SK-N-SH (cell line): Measurements from ENCODE around the gene CHCHD3.

Source experiments
- FOXM1 ChIP-seq: IDR thresholded peaks from 2 replicates; pipeline ENCODE4 v1.4.0; 2012; ENCODE audit warnings: low read depth, mild to moderate bottlenecking
- NFIC ChIP-seq: IDR thresholded peaks from 2 replicates; pipeline ENCODE4 v1.4.0; 2012; ENCODE audit warnings: borderline replicate concordance
- POLR2AphosphoS5 ChIP-seq: IDR thresholded peaks from 2 replicates; pipeline ENCODE4 v1.6.1; 2012; ENCODE audit warnings: low read depth, low read length
- SIN3A ChIP-seq: IDR thresholded peaks from 2 replicates; pipeline ENCODE4 v1.6.1; 2012; ENCODE audit warnings: low read depth, mild to moderate bottlenecking, low read length, moderate library complexity, borderline replicate concordance
- TCF12 ChIP-seq: IDR thresholded peaks from 2 replicates; pipeline ENCODE4 v1.4.0; 2012
- TF ChIP-seq, protein P1 (sequence below): fragments of 150-350 bp; IDR thresholded peaks from 2 replicates; pipeline ENCODE4 v1.6.1; 2017; ENCODE audit warnings: antibody characterized with exemption, low read length, low read depth, borderline replicate concordance
- TF ChIP-seq, protein P2 (sequence below): IDR thresholded peaks from 2 replicates; pipeline ENCODE4 v1.4.0; 2012; ENCODE audit warnings: low read depth
- TF ChIP-seq, protein P3 (sequence below): fragments of 200-600 bp; sonication (generic); IDR thresholded peaks from 2 replicates; pipeline ENCODE4 v1.6.1; 2017; ENCODE audit warnings: antibody characterized with exemption, mild to moderate bottlenecking, moderate library complexity

DNA sequence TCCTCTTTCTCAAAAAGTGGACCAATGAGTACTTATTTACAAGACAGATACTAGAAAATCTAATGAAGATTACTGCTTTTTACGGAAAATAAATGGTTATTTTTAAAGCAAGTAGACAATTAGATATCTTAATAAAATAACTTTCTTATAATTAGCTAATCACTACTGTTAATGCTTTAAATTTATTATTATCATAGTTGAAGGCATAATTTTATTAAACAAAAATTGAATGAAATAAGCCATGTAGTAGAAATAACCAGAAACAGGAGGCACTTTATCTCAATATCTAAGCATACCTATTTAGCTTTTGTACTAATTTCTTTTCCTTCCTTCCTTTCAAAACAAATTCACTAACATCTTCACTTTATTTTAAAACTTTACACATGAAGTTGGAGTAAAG, 134.9 kb downstream of the CHCHD3 start:
- TF ChIP-seq, protein P1, sequence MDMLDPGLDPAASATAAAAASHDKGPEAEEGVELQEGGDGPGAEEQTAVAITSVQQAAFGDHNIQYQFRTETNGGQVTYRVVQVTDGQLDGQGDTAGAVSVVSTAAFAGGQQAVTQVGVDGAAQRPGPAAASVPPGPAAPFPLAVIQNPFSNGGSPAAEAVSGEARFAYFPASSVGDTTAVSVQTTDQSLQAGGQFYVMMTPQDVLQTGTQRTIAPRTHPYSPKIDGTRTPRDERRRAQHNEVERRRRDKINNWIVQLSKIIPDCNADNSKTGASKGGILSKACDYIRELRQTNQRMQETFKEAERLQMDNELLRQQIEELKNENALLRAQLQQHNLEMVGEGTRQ = no peak
- no peak for TF ChIP-seq FOXM1
- TF ChIP-seq SIN3A = no peak
- TF ChIP-seq, protein P2, sequence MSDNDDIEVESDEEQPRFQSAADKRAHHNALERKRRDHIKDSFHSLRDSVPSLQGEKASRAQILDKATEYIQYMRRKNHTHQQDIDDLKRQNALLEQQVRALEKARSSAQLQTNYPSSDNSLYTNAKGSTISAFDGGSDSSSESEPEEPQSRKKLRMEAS = no peak
- TF ChIP-seq, protein P3, sequence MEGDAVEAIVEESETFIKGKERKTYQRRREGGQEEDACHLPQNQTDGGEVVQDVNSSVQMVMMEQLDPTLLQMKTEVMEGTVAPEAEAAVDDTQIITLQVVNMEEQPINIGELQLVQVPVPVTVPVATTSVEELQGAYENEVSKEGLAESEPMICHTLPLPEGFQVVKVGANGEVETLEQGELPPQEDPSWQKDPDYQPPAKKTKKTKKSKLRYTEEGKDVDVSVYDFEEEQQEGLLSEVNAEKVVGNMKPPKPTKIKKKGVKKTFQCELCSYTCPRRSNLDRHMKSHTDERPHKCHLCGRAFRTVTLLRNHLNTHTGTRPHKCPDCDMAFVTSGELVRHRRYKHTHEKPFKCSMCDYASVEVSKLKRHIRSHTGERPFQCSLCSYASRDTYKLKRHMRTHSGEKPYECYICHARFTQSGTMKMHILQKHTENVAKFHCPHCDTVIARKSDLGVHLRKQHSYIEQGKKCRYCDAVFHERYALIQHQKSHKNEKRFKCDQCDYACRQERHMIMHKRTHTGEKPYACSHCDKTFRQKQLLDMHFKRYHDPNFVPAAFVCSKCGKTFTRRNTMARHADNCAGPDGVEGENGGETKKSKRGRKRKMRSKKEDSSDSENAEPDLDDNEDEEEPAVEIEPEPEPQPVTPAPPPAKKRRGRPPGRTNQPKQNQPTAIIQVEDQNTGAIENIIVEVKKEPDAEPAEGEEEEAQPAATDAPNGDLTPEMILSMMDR = no peak
- no peak for TF ChIP-seq POLR2AphosphoS5
- TF ChIP-seq NFIC = no peak
- TF ChIP-seq TCF12 = no peak
